Femur (tissue), 1 donor: ENCODE measurements around the gene FRMD5.
A peak's percentile ranks its signal among the peaks of the same experiment; 100 is the strongest.

Experiments used
- DNase-seq: peaks from one replicate; pipeline ENCODE4 v3.0.0-alpha.2; 2017

FRMD5 gene

GRCh38 chr15:43966646-43967045, 228.4 kb downstream of the FRMD5 start:
- no peak for DNase-seq

DNA sequence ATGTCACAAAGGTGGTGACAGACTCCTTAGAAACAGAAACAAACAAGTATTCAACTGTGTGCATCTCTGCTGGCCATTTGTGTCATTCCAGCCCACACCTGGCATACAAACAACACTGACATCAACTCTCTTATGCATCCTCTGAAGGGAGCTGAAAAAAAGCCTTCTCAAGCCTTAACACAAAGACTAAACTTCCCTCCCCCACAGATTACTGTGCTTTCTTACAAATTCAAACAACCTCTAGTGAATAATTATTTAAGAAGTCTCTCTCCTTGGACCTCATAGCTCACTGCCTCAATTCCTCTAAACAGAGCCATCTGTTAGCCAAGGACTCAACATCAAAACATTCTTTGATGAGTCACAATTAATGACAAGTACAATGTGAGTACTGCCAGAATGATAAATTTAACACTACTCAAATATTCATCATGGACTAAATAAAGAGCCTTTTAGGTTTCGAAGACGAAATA, 236.2 kb downstream of the FRMD5 start:
- no peak for DNase-seq

- no peak for DNase-seq
Measured at GRCh38 chr15:43957724-43958123, 237.3 kb downstream of the FRMD5 start.

- no peak for DNase-seq
Measured at GRCh38 chr15:43955140-43955539, 239.9 kb downstream of the FRMD5 start.

GRCh38 chr15:43954181-43954621, 240.9 kb downstream of the FRMD5 start:
- no peak for DNase-seq

- DNase-seq: no peak
Measured at GRCh38 chr15:43953402-43953801, 241.7 kb downstream of the FRMD5 start.

- DNase-seq: no peak
Measured at GRCh38 chr15:43950531-43950930, 244.5 kb downstream of the FRMD5 start.

GRCh38 chr15:43948691-43949325, 246.3 kb downstream of the FRMD5 start:
- no peak for DNase-seq

- DNase-seq: no peak
Measured at GRCh38 chr15:43943511-43943910, 251.6 kb downstream of the FRMD5 start.

- DNase-seq: no peak
Measured at GRCh38 chr15:43942194-43942593, 252.9 kb downstream of the FRMD5 start.

GRCh38 chr15:43941555-43941954, 253.5 kb downstream of the FRMD5 start:
- no peak for DNase-seq

- DNase-seq: no peak
Measured at GRCh38 chr15:43941071-43941470, 254.0 kb downstream of the FRMD5 start.

DNA sequence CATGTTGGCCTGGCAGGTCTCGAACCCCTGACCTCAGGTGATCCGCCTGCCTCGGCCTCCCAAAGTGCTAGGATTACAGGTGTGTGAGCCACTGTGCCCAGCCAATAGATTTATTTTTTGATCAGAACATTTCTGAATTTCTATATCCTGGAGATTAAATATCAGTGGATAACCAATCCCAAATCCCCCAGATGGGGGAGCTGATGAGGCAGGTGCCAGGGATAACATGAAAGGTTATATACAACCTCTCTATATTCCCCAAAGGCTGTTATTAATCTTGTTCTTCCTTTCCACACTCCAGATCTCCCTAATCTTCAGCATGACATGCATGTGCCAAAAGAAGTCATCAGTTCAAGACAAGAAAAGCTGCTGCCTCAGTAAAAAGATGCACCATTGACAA, 256.0 kb downstream of the FRMD5 start:
- no peak for DNase-seq

- DNase-seq: no peak
Measured at GRCh38 chr15:43934480-43934879, 260.6 kb downstream of the FRMD5 start.

- peak; percentile 32 for DNase-seq
Measured at GRCh38 chr15:43932907-43933306, 262.2 kb downstream of the FRMD5 start.

- no peak for DNase-seq
Measured at GRCh38 chr15:43931790-43932435, 263.2 kb downstream of the FRMD5 start.

GRCh38 chr15:43931119-43931518, 264.0 kb downstream of the FRMD5 start:
- no peak for DNase-seq

DNA sequence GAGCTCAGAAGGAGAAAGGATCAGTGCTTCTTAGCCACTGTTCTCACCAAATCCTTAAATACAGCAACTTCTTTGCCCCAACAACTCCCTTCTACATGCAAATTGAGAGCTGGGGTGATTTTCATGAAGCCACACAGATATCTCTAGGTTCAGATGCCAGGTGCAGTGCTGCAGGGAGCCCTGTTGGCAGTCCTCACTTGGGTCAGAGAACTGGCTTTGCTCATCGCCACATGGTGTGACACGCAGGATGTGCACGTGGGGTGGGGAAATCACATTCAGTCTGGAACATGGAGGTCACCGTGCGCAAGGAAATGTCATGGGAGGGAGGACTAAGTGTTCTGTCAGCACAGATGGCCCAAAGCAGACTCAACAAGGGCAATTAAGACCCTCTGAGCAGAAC, 264.5 kb downstream of the FRMD5 start:
- DNase-seq: no peak

DNA sequence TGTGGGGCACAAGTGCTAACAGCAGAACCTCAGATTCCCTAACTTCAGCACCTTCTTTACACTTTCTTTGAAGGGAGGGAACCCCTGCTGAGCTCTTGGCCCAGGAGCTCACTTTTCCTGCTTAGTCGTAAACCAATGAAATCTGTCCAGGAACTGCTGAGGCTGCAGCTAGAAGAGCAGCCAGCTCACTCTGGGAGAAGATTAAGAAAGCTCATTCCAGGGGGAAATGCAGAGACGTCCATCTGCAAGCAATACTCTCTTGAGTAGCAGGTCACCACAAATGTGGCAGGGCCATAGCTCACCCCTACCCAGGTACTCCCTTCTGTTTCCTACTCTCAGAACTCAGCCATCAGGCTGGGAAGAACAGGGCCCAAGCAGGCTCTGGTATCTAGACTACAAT, 265.0 kb downstream of the FRMD5 start:
- DNase-seq: no peak

DNA sequence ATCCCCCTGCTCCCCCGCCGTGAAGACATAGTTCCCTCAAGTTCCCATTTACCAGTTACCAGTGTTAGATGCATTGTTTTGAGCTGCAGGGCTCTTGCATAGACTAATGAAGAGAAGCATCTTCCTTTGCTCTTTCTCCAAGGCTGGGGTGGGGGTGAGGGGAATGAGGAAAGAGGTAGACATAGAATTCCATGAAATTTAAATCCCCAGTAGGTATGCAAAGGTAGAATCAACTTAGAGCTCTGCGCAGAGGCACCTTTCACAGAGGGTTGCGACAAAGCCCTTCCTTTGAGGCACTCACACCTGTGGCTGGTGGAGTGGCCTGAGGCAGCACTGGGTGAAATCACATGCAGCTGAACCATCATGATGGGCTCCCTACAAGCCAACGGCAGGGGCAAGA, 266.9 kb downstream of the FRMD5 start:
- no peak for DNase-seq

GRCh38 chr15:43927203-43927602, 267.9 kb downstream of the FRMD5 start:
- no peak for DNase-seq

DNA sequence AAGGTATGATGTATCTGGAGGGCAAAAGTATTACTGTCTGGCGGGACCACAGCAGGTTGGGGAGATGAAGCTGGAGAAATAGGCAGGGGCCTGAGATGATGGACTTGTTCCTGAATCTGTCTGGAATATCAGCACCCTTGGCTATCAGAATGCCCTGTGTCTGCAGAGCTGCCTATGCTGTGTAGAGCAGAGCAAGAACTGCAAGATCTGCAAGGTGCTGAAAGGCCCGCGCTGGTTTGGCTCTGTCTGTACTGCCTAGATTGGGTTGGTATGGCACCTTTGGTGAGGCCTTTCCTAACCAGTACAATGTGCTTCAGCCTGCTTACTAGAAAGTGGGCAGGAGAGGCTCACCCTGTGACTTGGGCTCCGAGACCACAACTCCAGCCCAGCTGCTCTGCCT, 271.5 kb downstream of the FRMD5 start:
- no peak for DNase-seq

DNA sequence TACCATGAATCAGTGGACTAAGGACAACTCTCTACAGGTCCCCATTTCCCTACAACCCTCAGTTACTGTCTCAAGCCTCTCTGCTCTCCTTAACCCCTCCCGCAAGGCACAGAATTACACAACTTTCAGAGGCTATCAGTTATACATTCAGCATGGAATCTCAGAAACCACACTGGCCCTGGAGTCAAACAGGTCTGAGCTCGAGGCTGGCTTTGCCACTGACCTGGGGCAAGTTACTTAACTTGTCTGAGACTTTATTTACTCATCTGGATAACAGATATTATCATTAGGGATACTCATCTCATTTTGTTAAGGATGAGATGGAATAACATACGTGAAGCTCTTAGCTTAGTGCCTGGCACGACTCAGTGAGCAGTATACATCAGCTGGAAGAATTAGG, 273.1 kb downstream of the FRMD5 start:
- no peak for DNase-seq

GRCh38 chr15:43920815-43921214, 274.3 kb downstream of the FRMD5 start:
- DNase-seq: no peak

GRCh38 chr15:43920254-43920600, 274.8 kb downstream of the FRMD5 start:
- no peak for DNase-seq
